HepG2 (cell line): ENCODE measurements around the gene HYLS1.

Source experiments
- EZH2 ChIP-seq: conservative IDR thresholded peaks from 2 replicates; pipeline ENCODE4 v1.6.1; 2012; ENCODE audit warnings: mild to moderate bottlenecking, low read depth, low read length, moderate library complexity
- GABPB1 ChIP-seq: IDR thresholded peaks from 2 replicates; pipeline ENCODE4 v1.6.1; 2016; ENCODE audit warnings: mild to moderate bottlenecking, missing genetic modification reagents, moderate library complexity, missing compliant biosample characterization
- HDAC1 ChIP-seq: sonication (generic); formaldehyde crosslinking; IDR thresholded peaks from 2 replicates; pipeline ENCODE4 v1.5.1; 2020; ENCODE audit warnings: mild to moderate bottlenecking, missing genetic modification reagents
- TF ChIP-seq, protein P1 (sequence below): sonication (generic); formaldehyde crosslinking; IDR thresholded peaks from 2 replicates; pipeline ENCODE4 v1.4.0; 2020; ENCODE audit warnings: missing genetic modification reagents
- TF ChIP-seq, protein P2 (sequence below): sonication (generic); formaldehyde crosslinking; IDR thresholded peaks from 2 replicates; pipeline ENCODE4 v1.4.0; 2020; ENCODE audit warnings: missing genetic modification reagents, mild to moderate bottlenecking, borderline replicate concordance

DNA sequence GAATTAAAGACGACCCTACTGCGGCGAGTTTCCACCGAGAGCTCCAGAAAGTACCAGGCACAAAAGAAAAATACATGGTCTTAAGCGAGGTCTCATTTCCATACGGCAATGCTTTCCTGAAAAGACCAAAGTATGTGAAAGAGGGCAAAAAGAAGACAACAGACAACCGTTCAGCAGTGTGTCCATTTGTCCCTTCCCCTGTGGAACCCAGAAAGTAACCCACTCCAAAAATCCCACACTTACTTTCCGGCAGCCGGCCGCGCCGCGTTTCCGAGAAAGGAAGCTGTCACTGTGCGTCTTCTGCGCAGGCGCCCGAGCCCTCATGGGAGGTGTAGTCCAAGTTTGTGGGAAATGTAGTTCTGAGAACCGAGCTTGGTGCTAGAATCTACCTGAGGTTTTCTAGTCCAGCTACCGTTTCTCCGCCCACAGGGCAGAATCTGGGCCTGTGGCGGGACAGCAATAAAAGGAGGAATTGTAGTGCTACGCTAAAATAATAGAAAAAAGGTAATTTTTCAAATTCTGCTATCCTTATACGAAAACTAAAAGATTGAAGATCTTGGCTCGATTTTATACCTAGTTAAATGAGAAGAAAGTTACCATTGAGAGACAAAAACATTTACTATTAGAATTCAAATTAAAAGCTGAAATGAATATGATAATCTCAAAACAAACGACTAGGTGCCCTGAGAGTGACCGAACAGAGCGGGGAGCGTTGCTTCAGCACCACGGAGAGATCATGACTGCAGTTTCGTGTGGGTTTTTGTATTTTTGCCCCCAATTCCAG lies 15.7 kb downstream of the HYLS1 start, which contains the start of gene PUS3:
- TF ChIP-seq, protein P1, sequence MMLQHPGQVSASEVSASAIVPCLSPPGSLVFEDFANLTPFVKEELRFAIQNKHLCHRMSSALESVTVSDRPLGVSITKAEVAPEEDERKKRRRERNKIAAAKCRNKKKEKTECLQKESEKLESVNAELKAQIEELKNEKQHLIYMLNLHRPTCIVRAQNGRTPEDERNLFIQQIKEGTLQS (CRISPR knock-in tag): no peak
- TF ChIP-seq, protein P2, sequence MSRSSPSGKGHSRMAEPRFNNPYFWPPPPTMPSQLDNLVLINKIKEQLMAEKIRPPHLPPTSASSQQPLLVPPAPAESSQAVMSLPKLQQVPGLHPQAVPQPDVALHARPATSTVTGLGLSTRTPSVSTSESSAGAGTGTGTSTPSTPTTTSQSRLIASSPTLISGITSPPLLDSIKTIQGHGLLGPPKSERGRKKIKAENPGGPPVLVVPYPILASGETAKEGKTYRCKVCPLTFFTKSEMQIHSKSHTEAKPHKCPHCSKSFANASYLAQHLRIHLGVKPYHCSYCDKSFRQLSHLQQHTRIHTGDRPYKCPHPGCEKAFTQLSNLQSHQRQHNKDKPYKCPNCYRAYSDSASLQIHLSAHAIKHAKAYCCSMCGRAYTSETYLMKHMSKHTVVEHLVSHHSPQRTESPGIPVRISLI (CRISPR knock-in tag): no peak
- TF ChIP-seq GABPB1 (CRISPR knock-in tag) (peak; percentile 93), HDAC1 (CRISPR knock-in tag) (peak; percentile 73), EZH2 (no peak)
